ENCODE data around the gene LRBA. TPM values are rescaled to one million over a fixed set of nuclear protein-coding genes. Genes with fewer than 3 reads are reported as not detected.

LRBA gene
- total RNA-seq, 1 experiment from 2014 or later, result 77.4 TPM

GRCh38 chr4:151039733-151040132, 24.6 kb upstream of the LRBA start:
- H3K36me3 ChIP-seq (ENCODE audit: low read depth), result no peaks in the 10 kb centered on the region
- H3K9me3 ChIP-seq (ENCODE audit: insufficient read depth, low read depth), result no peaks in the 10 kb centered on the region
- no peaks in the 10 kb centered on the region for H3K9me2 ChIP-seq (ENCODE audit: insufficient read depth)
- peaks cover 11% of the 10 kb centered on the region for H3K4me1 ChIP-seq (replicated peaks; ENCODE audit: insufficient read depth)
- no TSS peak for BruUV-seq (replicated peaks)
- no peaks in the 10 kb centered on the region for H3K79me2 ChIP-seq (ENCODE audit: low read depth)
- POLR2A ChIA-PET (ENCODE audit: unreplicated experiment), result no interaction called here
- peaks cover 5% of the 10 kb centered on the region; the same call in 1 of the 2 replicates for H3F3A ChIP-seq (ENCODE audit: insufficient read depth, low read depth)
- no peak overlapping the region for H3K4me3 ChIP-seq
- no peaks in the 10 kb centered on the region for H4K20me1 ChIP-seq (ENCODE audit: insufficient read depth)
- TF ChIP-seq EZH2 (IDR thresholded peaks at IDR 0.05; ENCODE audit: low read depth) (no peak), CTCF (conservative IDR thresholded peaks at IDR 0.05) (no peak)
- H3K4me2 ChIP-seq, result no peak overlapping the region
- H3K27ac ChIP-seq, result no peak overlapping the region
- no peaks in the 10 kb centered on the region for H3K27me3 ChIP-seq (ENCODE audit: insufficient read depth, low read depth)
- CTCF ChIA-PET, result no interaction called here
- intact Hi-C loops (cut with micrococcal nuclease; ENCODE audit: unreplicated experiment), result no loop called here
- DNase-seq, result no peak
- H2AFZ ChIP-seq, result no peak overlapping the region

GRCh38 chr4:151038452-151039157, 23.5 kb upstream of the LRBA start:
- no peaks in the 10 kb centered on the region for H3K79me2 ChIP-seq (ENCODE audit: low read depth)
- peaks cover 14% of the 10 kb centered on the region for H3K4me1 ChIP-seq (replicated peaks; ENCODE audit: insufficient read depth)
- ChIA-PET CTCF (no interaction called here), POLR2A (ENCODE audit: unreplicated experiment) (interaction anchor here (0.7 kb wide), 1 partner anchor 742 kb away, joined by 6 read pairs; no protein-coding TSS in a partner anchor)
- no peaks in the 10 kb centered on the region for H4K20me1 ChIP-seq (ENCODE audit: insufficient read depth)
- peaks cover 7% of the 10 kb centered on the region; the same call in 1 of the 2 replicates for H3F3A ChIP-seq (ENCODE audit: insufficient read depth, low read depth)
- no peaks in the 10 kb centered on the region for H3K9me3 ChIP-seq (ENCODE audit: insufficient read depth, low read depth)
- BruUV-seq (replicated peaks), result no TSS peak
- no peak overlapping the region for H3K4me3 ChIP-seq
- TF ChIP-seq CTCF (conservative IDR thresholded peaks at IDR 0.05) (no peak), EZH2 (IDR thresholded peaks at IDR 0.05; ENCODE audit: low read depth) (no peak)
- H3K9me2 ChIP-seq (ENCODE audit: insufficient read depth), result no peaks in the 10 kb centered on the region
- H2AFZ ChIP-seq, result no peak overlapping the region
- H3K27me3 ChIP-seq (ENCODE audit: insufficient read depth, low read depth), result no peaks in the 10 kb centered on the region
- H3K36me3 ChIP-seq (ENCODE audit: low read depth), result no peaks in the 10 kb centered on the region
- H3K27ac ChIP-seq, result no peak overlapping the region
- no peak overlapping the region for H3K4me2 ChIP-seq
- intact Hi-C loops (cut with micrococcal nuclease; ENCODE audit: unreplicated experiment), result no loop called here
- no peak for DNase-seq

DNA sequence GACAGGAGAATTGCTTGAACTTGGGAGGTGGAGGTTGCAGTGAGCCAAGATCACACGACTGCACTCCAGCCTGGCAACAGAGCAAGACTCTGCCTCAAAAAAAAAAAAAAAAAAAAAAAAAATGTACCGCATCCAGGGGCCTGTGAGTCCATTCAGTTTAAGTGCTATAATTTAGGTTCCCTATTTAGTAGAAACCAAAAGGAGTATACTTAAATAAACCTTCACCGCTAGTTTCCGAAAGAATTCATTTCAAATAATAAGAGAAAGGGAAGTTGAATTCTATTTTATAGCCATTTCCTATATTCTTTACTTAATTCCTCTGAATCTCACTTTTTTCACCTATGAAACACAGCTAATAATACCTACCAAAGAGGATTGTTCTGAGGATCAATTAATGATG, 20.8 kb upstream of the LRBA start:
- Histone ChIP-seq H3K27ac (no peak overlapping the region), H3K27me3 (ENCODE audit: insufficient read depth, low read depth) (no peaks in the 10 kb centered on the region), H4K20me1 (ENCODE audit: insufficient read depth) (no peaks in the 10 kb centered on the region), H3K4me3 (no peak overlapping the region), H3K9me3 (ENCODE audit: insufficient read depth, low read depth) (no peaks in the 10 kb centered on the region), H3K9me2 (ENCODE audit: insufficient read depth) (no peaks in the 10 kb centered on the region), H3K36me3 (ENCODE audit: low read depth) (no peaks in the 10 kb centered on the region), H3F3A (ENCODE audit: insufficient read depth, low read depth) (peaks cover 7% of the 10 kb centered on the region; the same call in 1 of the 2 replicates), H3K4me2 (peak overlapping the region; percentile 61), H2AFZ (no peak overlapping the region), H3K4me1 (replicated peaks; ENCODE audit: insufficient read depth) (peaks cover 19% of the 10 kb centered on the region), H3K79me2 (ENCODE audit: low read depth) (no peaks in the 10 kb centered on the region)
- BruUV-seq (replicated peaks), result no TSS peak
- POLR2A ChIA-PET (ENCODE audit: unreplicated experiment), result interaction anchor here (0.6 kb wide), 1 partner anchor 64 kb away, joined by 3 read pairs; no protein-coding TSS in a partner anchor
- CTCF ChIA-PET, result no interaction called here
- TF ChIP-seq EZH2 (IDR thresholded peaks at IDR 0.05; ENCODE audit: low read depth) (no peak), CTCF (conservative IDR thresholded peaks at IDR 0.05) (no peak)
- DNase-seq, result no peak
- intact Hi-C loops (cut with micrococcal nuclease; ENCODE audit: unreplicated experiment), result no loop called here

Data from PC-9 (cell line).